Heart left ventricle (tissue), 13 donors: Measurements from ENCODE around the gene LRPAP1.

Source experiments
- POLR2A ChIP-seq, 2 donors: fragments of 450-650 bp; IDR thresholded peaks; one replicate each; pipeline ENCODE4 v1.6.1; 2017; ENCODE audit warnings: antibody characterized with exemption in 2 of 2, mild to moderate bottlenecking in 2 of 2, moderate library complexity in 2 of 2
- TF ChIP-seq, protein P1 (sequence below), 12 donors: fragments of 200-600 bp; sonication (generic) in 4 of 12; IDR thresholded peaks; one replicate each; pipeline versions ENCODE4 v1.5.0 to v1.8.0; 2018 to 2022; ENCODE audit warnings: antibody characterized with exemption in 12 of 12, mild to moderate bottlenecking in 5 of 12
- donor health status: ischemic (EF 13 %, LVEDD 7.1; RV severe dilation, severe dysfunction).
- donor health status: DM: no; HTN: yes; CAD: no.
- donor health status: DM: no; HTN: no; CAD: no.
- donor health status: ischemic (EF 25% LVEDD 6.9; RV normal size, moderate dysfunction).
- donor health status: ischemic (EF 25% LVEDD 5.7; RV mildly dilated, moderate dysfunction).
- donor health status: ischemic (EF 35%, LVEDD 5.7; RV mildly dilated, moderate dysfunction).
- donor health status: nonischemic (EF 11% LVEDD 7.7; RV severe dilation, severe dysfunction).
- donor health status: DM: yes; HTN: yes; CAD: no.
- donor health status: PGD.
- donor health status: ischemic (EF 29% LVEDD 5.4; RV normal size, mild dysfunction).
- donor health status: nonischemic (EF 23%, LVEDD 6.1; RV moderate dilation, normal function).

DNA sequence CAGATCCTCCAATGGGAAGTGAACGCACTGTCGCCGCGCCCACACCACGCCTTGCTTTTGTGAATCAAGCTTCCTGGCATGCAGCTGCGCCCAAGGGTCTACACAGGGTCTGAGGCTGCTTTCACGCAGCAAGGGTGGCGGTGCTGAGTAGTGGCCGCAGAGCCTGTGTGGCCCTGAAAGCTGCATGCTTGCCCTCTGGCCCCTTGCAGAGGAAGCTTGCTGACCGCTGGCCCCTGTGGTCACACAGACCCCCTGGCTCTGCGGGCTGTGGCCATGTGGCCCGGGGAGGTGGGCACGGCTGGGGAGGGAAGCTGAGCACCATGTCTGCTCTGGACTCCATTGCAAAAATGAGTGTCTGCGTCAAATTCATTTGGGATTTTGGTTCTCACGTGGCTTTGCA is 60.3 kb downstream of the LRPAP1 start:
- TF ChIP-seq, protein P1, sequence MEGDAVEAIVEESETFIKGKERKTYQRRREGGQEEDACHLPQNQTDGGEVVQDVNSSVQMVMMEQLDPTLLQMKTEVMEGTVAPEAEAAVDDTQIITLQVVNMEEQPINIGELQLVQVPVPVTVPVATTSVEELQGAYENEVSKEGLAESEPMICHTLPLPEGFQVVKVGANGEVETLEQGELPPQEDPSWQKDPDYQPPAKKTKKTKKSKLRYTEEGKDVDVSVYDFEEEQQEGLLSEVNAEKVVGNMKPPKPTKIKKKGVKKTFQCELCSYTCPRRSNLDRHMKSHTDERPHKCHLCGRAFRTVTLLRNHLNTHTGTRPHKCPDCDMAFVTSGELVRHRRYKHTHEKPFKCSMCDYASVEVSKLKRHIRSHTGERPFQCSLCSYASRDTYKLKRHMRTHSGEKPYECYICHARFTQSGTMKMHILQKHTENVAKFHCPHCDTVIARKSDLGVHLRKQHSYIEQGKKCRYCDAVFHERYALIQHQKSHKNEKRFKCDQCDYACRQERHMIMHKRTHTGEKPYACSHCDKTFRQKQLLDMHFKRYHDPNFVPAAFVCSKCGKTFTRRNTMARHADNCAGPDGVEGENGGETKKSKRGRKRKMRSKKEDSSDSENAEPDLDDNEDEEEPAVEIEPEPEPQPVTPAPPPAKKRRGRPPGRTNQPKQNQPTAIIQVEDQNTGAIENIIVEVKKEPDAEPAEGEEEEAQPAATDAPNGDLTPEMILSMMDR (IDR thresholded peaks at IDR 0.05), result no peak
- TF ChIP-seq POLR2A (IDR thresholded peaks at IDR 0.05), result no peak
